ENCODE results near the gene PPP2R5D. TPM values are rescaled to one million over a fixed set of nuclear protein-coding genes. Genes with fewer than 3 reads are reported as not detected.

The PPP2R5D gene
- total and polyA plus RNA-seq, 2 of the 8 experiments (the other 6 are each of a cell fraction or from before 2014, with no cell fraction given), result 52.1 to 55.7 TPM

DNA sequence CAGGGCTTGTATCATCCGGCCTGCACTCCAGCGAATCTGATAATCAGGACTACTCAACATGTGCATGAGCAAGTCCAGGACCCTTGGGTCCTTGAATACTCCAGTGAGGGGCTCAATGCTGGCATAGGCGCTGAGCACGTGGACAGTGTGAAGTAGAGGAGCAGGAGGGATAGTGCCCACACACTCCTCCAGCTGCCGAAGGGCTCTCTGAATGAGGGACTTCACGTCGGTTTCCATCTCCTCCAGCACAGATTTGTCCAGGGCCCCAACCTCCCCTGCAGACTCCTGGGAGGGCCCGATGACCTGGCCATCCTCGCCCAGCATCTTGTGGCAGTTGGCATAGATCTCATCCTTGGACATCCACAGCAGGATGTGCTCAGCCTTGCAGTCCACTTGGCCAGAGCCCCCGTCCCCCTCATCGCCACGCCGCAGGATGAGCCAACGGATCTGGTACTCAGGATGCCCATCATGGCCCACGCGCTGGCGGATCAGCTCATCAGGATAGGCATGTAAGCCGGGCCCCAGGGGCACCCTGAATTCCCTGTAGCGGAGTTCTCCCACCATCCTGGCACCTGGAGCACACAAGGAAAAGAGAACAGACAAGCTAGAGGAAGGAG is 68.0 kb downstream of the PPP2R5D start (continued):
- TF ChIP-seq, protein P1, sequence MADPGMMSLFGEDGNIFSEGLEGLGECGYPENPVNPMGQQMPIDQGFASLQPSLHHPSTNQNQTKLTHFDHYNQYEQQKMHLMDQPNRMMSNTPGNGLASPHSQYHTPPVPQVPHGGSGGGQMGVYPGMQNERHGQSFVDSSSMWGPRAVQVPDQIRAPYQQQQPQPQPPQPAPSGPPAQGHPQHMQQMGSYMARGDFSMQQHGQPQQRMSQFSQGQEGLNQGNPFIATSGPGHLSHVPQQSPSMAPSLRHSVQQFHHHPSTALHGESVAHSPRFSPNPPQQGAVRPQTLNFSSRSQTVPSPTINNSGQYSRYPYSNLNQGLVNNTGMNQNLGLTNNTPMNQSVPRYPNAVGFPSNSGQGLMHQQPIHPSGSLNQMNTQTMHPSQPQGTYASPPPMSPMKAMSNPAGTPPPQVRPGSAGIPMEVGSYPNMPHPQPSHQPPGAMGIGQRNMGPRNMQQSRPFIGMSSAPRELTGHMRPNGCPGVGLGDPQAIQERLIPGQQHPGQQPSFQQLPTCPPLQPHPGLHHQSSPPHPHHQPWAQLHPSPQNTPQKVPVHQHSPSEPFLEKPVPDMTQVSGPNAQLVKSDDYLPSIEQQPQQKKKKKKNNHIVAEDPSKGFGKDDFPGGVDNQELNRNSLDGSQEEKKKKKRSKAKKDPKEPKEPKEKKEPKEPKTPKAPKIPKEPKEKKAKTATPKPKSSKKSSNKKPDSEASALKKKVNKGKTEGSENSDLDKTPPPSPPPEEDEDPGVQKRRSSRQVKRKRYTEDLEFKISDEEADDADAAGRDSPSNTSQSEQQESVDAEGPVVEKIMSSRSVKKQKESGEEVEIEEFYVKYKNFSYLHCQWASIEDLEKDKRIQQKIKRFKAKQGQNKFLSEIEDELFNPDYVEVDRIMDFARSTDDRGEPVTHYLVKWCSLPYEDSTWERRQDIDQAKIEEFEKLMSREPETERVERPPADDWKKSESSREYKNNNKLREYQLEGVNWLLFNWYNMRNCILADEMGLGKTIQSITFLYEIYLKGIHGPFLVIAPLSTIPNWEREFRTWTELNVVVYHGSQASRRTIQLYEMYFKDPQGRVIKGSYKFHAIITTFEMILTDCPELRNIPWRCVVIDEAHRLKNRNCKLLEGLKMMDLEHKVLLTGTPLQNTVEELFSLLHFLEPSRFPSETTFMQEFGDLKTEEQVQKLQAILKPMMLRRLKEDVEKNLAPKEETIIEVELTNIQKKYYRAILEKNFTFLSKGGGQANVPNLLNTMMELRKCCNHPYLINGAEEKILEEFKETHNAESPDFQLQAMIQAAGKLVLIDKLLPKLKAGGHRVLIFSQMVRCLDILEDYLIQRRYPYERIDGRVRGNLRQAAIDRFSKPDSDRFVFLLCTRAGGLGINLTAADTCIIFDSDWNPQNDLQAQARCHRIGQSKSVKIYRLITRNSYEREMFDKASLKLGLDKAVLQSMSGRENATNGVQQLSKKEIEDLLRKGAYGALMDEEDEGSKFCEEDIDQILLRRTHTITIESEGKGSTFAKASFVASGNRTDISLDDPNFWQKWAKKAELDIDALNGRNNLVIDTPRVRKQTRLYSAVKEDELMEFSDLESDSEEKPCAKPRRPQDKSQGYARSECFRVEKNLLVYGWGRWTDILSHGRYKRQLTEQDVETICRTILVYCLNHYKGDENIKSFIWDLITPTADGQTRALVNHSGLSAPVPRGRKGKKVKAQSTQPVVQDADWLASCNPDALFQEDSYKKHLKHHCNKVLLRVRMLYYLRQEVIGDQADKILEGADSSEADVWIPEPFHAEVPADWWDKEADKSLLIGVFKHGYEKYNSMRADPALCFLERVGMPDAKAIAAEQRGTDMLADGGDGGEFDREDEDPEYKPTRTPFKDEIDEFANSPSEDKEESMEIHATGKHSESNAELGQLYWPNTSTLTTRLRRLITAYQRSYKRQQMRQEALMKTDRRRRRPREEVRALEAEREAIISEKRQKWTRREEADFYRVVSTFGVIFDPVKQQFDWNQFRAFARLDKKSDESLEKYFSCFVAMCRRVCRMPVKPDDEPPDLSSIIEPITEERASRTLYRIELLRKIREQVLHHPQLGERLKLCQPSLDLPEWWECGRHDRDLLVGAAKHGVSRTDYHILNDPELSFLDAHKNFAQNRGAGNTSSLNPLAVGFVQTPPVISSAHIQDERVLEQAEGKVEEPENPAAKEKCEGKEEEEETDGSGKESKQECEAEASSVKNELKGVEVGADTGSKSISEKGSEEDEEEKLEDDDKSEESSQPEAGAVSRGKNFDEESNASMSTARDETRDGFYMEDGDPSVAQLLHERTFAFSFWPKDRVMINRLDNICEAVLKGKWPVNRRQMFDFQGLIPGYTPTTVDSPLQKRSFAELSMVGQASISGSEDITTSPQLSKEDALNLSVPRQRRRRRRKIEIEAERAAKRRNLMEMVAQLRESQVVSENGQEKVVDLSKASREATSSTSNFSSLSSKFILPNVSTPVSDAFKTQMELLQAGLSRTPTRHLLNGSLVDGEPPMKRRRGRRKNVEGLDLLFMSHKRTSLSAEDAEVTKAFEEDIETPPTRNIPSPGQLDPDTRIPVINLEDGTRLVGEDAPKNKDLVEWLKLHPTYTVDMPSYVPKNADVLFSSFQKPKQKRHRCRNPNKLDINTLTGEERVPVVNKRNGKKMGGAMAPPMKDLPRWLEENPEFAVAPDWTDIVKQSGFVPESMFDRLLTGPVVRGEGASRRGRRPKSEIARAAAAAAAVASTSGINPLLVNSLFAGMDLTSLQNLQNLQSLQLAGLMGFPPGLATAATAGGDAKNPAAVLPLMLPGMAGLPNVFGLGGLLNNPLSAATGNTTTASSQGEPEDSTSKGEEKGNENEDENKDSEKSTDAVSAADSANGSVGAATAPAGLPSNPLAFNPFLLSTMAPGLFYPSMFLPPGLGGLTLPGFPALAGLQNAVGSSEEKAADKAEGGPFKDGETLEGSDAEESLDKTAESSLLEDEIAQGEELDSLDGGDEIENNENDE (IDR thresholded peaks at IDR 0.05; ENCODE audit: insufficient replicate concordance, low read length), result no peak
- TF ChIP-seq, protein P2, sequence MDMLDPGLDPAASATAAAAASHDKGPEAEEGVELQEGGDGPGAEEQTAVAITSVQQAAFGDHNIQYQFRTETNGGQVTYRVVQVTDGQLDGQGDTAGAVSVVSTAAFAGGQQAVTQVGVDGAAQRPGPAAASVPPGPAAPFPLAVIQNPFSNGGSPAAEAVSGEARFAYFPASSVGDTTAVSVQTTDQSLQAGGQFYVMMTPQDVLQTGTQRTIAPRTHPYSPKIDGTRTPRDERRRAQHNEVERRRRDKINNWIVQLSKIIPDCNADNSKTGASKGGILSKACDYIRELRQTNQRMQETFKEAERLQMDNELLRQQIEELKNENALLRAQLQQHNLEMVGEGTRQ (IDR thresholded peaks at IDR 0.05; ENCODE audit: low read length), result no peak
- TF ChIP-seq KDM5A (IDR thresholded peaks at IDR 0.05; ENCODE audit: low read length) (no peak), NANOG (IDR thresholded peaks at IDR 0.05; ENCODE audit: insufficient read depth, low read depth, low read length, poor library complexity, severe bottlenecking) (no peak), JUN (IDR thresholded peaks at IDR 0.05; ENCODE audit: low read depth, low read length) (no peak), GTF2F1 (IDR thresholded peaks at IDR 0.05; ENCODE audit: borderline replicate concordance, low read depth, low read length) (no peak), SAP30 (IDR thresholded peaks at IDR 0.05; ENCODE audit: insufficient read depth, insufficient replicate concordance, low read length) (no peak), RAD21 (IDR thresholded peaks at IDR 0.05 in 1 of 2, conservative IDR thresholded peaks at IDR 0.05 in 1 of 2; ENCODE audit: low read depth in 2 of 2, low read length in 2 of 2) (no peak), CBX5 (IDR thresholded peaks at IDR 0.05; ENCODE audit: low read depth, low read length) (no peak)

Data from H1 (cell line).